Mesodermal cell (in vitro differentiated cells): Measurements from ENCODE around the gene HSPG2.
A peak's percentile ranks its signal among the peaks of the same experiment; 100 is the strongest.
"Not testable (repeated sequence)": the region's sequence is repeated elsewhere in the genome, so short reads cannot be mapped to it uniquely, and the experiment has no call there.

Source experiments
- H3K27ac ChIP-seq: 2 replicates; pipeline ENCODE4 v1.7.0; 2013; ENCODE audit warnings: mild to moderate bottlenecking, low read depth, low read length, moderate library complexity; ENCODE audit not compliant: severe bottlenecking
- H3K36me3 ChIP-seq: 2 replicates; pipeline ENCODE4 v1.7.1; 2013; ENCODE audit warnings: mild to moderate bottlenecking, low read length, moderate library complexity; ENCODE audit not compliant: control insufficient read depth, insufficient read depth
- H3K4me1 ChIP-seq: one replicate; pipeline ENCODE4 v1.7.1; 2013; ENCODE audit warnings: mild to moderate bottlenecking, low read length; ENCODE audit not compliant: insufficient read depth, control insufficient read depth, poor library complexity, severe bottlenecking
- H3K4me3 ChIP-seq: 2 replicates; pipeline ENCODE4 v1.7.0; 2013; ENCODE audit warnings: low read length, control low read depth, mild to moderate bottlenecking; ENCODE audit not compliant: insufficient read depth, poor library complexity, severe bottlenecking; ENCODE audit errors: extremely low read depth
- H3K9me3 ChIP-seq: 2 replicates; pipeline ENCODE4 v1.7.1; 2013; ENCODE audit warnings: mild to moderate bottlenecking, low read length, moderate library complexity; ENCODE audit not compliant: control insufficient read depth
- WGBS, 2 experiments: methylation state at CpG; one replicate each; pipeline ENCODE4 v1.1.5; 2013; ENCODE audit warnings: missing lambda C conversion rate in 2 of 2; ENCODE audit not compliant: insufficient coverage in 2 of 2; 5-methylcytosine and 5-hydroxymethylcytosine counted together

HSPG2 gene

GRCh38 chr1:21911205-21912001 lies 25.7 kb downstream of the HSPG2 start:
- H3K4me1 ChIP-seq, result peaks cover 40% of the 10 kb centered on the region
- peak overlapping the region; percentile 71 for H3K27ac ChIP-seq
- H3K4me3 ChIP-seq, result no peak overlapping the region
- peaks cover 20% of the 10 kb centered on the region for H3K36me3 ChIP-seq
- no peaks in the 10 kb centered on the region for H3K9me3 ChIP-seq
- whole genome bisulfite sequencing, 2 experiments, result 39 to 46% methylated on average over 5 to 6 of the region's 10 CpGs

DNA sequence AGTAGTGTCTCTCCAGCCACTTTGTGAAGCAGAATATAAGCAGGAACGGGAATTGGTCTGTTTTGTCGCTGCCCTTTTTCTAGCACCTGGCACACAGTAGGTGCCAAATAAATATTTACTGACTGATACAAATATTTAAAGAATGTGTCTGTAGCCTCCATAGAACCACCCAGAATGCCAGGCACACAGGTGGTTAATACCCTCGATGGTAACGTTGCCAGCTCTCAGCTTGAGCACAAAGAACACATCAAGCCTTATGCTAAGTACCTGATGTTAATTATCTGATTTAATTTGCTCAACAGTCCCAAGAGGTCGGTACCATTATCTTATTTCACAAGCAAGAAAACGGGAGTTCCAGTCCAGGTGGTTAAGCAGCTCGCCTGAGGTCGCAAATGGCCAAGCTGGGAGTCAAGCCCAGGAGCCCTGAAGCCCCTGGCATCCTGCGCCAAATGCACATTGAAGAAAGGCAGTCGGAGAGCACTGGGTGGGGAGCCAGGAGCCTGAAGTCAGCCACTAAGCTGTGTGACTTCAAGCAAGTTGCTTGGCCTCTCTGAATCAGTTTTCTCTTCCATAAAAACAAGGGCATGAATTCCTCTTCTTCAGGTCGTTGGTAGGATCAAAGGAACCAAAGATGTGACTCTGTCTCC lies 26.4 kb downstream of the HSPG2 start:
- peaks cover 24% of the 10 kb centered on the region for H3K36me3 ChIP-seq
- H3K27ac ChIP-seq, result peak overlapping the region; percentile 73
- WGBS, 2 experiments, result 85 to 86% methylated on average over 7 of the region's 11 CpGs
- H3K4me3 ChIP-seq, result no peak overlapping the region
- no peaks in the 10 kb centered on the region for H3K9me3 ChIP-seq
- peaks cover 47% of the 10 kb centered on the region for H3K4me1 ChIP-seq

- Histone ChIP-seq H3K4me3 (no peak overlapping the region), H3K27ac (peak overlapping the region; percentile 73), H3K36me3 (peaks cover 24% of the 10 kb centered on the region), H3K4me1 (peaks cover 48% of the 10 kb centered on the region), H3K9me3 (no peaks in the 10 kb centered on the region)
- WGBS, 2 experiments, result 49 to 56% methylated on average over 6 to 9 of the region's 9 CpGs
Observed at GRCh38 chr1:21909787-21910503, 27.2 kb downstream of the HSPG2 start.

DNA sequence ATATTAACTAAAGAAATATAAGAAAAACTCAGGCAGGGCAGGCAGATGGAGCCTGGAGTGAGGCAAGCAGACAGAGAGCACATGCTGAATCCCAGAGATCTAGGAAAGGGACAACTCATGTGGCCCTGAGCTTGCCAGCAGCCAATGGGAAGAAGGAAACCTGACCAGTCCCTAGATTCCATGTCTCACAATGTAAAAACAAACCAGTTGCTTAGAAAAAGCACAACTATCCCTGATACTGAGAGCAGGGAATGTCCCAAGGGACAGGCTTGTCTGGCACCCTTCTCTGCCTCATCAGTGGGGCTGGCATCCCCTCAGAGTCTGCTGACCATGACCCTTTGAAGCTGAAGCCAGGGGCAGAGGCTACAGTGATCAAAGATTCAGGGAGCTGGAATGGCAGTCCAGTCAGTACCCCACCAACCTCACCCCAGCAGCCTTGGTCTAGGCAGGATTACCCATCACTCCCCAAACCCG lies 27.8 kb downstream of the HSPG2 start:
- WGBS, 2 experiments, result 88% methylated on average over 1 of the region's 1 CpG; no CpG with 5 or more reads in 1 of the 2 experiments
- Histone ChIP-seq H3K36me3 (peaks cover 24% of the 10 kb centered on the region), H3K9me3 (no peaks in the 10 kb centered on the region), H3K27ac (peak overlapping the region; percentile 73), H3K4me3 (no peak overlapping the region), H3K4me1 (peaks cover 51% of the 10 kb centered on the region)

DNA sequence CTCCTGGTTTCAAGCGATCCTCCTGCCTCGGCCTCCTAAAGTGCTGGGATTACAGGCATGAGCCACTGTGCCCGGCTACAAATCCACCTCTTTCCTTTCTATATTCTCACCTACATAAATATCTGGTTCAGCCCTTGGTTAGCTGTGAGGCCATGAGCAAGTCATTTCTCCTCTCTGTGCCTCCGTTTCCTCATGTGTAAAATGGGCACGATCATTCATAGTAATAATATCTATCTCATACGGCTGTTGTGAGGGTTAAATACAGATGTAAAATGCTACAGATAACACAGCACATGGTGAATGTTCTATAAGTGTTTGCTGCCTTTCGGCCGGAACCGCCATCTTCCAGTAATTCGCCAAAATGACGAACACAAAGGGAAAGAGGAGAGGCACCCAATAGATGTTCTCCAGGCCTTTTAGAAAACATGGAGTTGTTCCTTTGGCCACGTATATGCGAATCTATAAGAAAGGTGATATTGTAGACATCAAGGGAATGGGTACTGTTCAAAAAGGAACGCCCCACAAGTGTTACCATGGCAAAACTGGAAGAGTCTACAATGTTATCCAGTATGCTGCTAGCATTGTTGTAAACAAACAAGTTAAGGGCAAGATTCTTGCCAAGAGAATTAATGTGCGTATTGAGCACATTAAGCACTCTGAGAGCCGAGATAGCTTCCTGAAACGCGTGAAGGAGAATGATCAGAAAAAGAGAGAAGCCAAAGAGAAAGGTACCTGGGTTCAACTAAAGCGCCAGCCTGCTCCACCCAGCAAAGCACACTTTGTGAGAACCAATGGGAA lies 29.2 kb downstream of the HSPG2 start:
- WGBS, 2 experiments, result 91 to 92% methylated on average over 13 of the region's 19 CpGs
- H3K9me3 ChIP-seq, H3K4me3 ChIP-seq, H3K27ac ChIP-seq: not testable (repeated sequence)
- Histone ChIP-seq H3K4me1 (peaks cover 43% of the 10 kb centered on the region), H3K36me3 (peaks cover 24% of the 10 kb centered on the region)

- Histone ChIP-seq H3K27ac (no peak overlapping the region), H3K36me3 (peaks cover 21% of the 10 kb centered on the region), H3K4me1 (peaks cover 47% of the 10 kb centered on the region), H3K4me3 (no peak overlapping the region), H3K9me3 (no peaks in the 10 kb centered on the region)
- WGBS, 2 experiments, result 88 to 94% methylated on average over 2 to 8 of the region's 9 CpGs
Observed at GRCh38 chr1:21907079-21907418, 30.1 kb downstream of the HSPG2 start.

GRCh38 chr1:21906173-21907078 lies 30.7 kb downstream of the HSPG2 start:
- H3K4me1 ChIP-seq, result peaks cover 49% of the 10 kb centered on the region

DNA sequence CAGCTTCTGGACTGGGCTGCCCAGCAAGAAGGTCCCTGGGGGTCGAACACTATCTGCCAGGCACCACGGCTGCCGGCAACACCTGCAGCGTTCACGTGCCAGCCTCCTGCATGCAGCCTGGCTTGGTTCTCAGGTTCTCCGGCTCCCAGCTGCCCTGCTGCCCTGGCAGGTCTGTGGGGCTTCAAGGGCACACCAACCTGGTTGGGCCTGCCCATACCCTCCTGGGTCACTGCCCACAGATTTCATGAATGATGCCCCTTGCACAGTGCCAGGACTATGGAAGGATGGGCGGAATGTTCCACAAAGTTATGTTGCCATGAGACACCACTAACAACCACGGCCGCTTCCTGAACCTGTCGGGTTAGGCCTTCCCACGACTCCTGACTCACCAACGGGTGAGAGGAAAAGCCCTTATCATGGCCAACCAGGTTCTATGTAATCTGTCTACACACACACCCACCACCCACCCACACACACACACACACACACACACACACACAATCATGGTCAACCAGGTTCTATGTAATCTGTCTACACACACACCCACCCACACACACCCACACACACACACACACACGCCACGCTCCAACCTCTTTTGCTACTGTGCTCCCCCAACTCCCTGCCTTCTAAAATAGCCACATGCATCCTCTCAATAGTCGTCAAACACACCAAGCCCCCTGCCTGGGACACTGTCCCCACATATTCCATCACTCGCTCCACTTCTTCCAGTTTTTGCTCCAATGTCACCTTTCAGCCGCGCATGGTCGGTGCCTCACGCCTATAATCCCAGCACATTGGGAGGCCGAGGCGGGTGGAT lies 32.2 kb downstream of the HSPG2 start:
- Histone ChIP-seq H3K4me3 (no peak overlapping the region), H3K9me3 (no peaks in the 10 kb centered on the region), H3K36me3 (peaks cover 18% of the 10 kb centered on the region), H3K27ac (peak overlapping the region; percentile 81), H3K4me1 (peaks cover 51% of the 10 kb centered on the region)
- WGBS, 2 experiments, result 93 to 95% methylated on average over 16 to 19 of the region's 22 CpGs

More at GRCh38 chr1:21906173-21907078, 30.7 kb downstream of the HSPG2 start:
- WGBS, 2 experiments, result 92 to 97% methylated on average over 16 to 20 of the region's 21 CpGs
- H3K36me3 ChIP-seq, result peaks cover 21% of the 10 kb centered on the region
- no peak overlapping the region for H3K4me3 ChIP-seq
- peak overlapping the region; percentile 66 for H3K27ac ChIP-seq
- H3K9me3 ChIP-seq, result no peaks in the 10 kb centered on the region

DNA sequence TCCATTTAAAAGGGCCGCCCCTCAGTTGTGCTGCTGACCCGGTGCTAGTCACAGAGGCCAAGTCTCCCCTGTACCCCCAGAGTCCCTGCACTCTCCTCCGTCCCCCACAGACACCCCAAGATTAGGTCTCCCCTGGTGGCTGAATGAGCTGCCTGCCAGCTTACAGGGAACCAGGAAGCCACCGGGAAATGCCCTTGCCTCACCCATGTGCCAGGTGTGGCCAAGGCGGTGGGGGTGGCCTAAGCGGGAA lies 32.7 kb downstream of the HSPG2 start:
- WGBS, 2 experiments, result 92 to 94% methylated on average over 5 to 6 of the region's 6 CpGs
- peaks cover 51% of the 10 kb centered on the region for H3K4me1 ChIP-seq
- H3K9me3 ChIP-seq, result no peaks in the 10 kb centered on the region
- peak overlapping the region; percentile 81 for H3K27ac ChIP-seq
- H3K4me3 ChIP-seq, result no peak overlapping the region
- H3K36me3 ChIP-seq, result peaks cover 18% of the 10 kb centered on the region
